HT1080 (cell line): Measurements from ENCODE around the gene OTUB1. TPM values are rescaled to one million over a fixed set of nuclear protein-coding genes. Genes with fewer than 3 reads are reported as not detected.

Source experiments
- DNase-seq: peaks from one replicate; pipeline ENCODE4 v3.0.0-alpha.2; 2015; ENCODE audit warnings: low read depth
- total RNA-seq: library from RNA; depleted of rRNA; stranded (reverse); fragments of >200 nt; shearing (Covaris generic); gene quantifications from 2 replicates; pipeline ENCODE4 v1.2.3, GENCODE V29; 2014

The OTUB1 gene
- total RNA-seq, 1 experiment from 2014 or later, result 87.9 TPM

DNA sequence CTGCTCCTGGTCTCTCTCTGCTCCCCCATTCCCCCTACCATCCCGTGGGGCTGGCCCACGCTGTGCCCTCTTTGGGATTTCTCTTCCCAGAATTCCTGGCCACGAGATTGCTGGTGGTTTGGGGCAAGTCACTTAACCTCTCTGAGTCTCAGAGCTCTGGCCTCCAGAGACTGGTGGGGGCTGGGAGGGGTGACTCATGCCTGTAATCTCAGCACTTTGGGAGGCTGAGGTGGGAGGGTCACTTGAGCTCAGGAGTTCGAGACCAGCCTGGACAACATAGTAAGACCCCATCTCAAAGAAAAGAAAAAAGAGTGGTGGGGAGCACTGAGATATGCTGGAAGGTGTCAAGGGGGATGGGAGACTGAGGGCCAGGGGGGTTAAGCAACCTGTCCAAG, 18.3 kb downstream of the OTUB1 start:
- DNase-seq, result peak; percentile 42

DNA sequence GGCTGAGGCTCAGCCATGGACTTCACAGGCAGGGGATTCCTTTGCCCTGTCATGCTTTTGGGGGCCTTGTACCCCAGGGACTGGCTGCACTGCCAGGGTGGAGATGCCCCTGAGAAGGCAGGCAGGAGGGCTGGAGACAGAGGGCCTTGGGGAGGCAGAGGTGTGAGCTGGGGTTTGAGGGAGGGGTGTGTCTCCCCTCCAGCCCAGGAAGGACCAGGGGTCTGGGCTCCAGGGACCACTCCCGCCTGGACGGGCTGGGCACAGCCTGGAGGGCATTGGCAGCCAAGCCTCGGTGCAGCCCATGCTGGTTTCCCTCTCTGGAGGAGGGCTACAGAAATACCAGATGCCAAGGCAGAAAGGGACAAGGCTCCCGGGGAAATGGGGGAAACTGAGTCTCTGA, 19.5 kb downstream of the OTUB1 start:
- no peak for DNase-seq

DNA sequence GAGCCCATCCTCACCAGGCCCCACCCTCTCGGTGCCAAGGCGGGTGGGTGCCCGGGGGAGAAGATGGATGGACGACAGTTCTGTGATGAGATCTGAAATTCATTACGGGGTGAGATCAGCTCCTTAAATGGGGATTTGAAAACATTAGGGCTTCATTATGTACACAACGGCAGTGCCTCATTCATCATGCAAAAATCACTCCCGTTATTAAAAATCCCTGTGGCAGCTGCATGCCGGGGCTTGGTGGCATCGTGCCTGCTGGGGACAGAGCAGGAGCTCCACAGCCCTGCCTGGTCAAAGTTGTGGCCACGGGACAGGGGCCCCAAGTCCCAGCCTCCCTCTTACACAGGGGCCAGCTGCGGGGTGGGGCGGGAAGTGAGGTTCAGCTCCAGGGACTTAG, 20.2 kb downstream of the OTUB1 start:
- no peak for DNase-seq

DNA sequence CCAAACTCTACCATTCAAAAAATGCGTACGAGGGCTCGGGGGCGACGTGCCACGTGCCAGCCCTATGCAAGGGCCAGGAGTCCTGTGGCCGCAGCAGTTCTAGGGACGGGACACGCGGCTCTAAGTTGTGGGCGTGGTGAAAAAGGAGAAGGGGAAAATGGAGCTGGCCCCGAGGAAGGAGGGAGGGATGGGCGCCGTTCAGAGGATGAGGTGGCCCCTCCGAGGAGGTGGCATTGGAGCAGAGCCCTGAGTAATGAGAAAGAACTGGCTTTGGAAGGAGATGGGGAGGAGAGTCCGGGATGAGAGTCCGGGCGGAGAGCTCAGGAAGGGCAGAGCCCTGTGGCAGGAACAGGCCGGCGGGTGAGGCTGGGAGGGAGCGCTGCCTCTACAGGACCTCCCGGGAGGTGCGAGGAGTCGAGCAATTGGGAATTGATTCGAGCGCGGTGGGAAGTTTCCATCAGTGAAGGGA, 21.0 kb downstream of the OTUB1 start:
- no peak for DNase-seq

DNA sequence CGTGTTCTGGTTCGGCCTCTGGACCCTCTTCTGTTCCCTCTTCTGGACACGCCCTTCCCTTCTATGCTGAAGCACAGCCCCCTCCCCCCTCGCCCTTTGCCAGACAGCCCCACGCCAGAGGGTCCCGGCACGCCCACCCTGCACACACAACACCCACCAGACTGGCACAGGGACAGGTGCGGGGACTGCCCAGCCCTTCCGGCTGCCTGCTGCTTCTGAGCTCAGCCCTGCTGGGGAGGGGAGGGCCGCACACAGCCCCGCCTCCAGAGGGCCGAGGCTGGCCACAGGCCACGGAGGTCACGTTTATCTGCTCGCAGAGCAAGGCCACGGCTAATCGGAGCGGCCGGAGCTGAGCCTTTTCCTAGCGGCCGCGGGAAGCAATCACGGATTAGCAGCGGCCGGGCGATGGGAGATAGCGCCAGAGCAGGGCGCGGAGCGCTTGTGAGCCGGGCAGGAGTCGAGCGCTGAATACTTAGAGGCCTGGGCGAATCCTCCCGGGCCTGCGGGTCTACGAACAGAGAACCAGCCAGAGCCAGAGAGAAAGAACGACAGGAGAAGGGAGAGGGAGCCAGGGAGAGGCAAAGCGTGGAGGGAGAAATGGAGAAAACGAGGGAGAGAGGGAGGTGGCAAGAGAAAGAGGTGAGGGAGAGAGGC, 21.5 kb downstream of the OTUB1 start:
- DNase-seq, result no peak

DNA sequence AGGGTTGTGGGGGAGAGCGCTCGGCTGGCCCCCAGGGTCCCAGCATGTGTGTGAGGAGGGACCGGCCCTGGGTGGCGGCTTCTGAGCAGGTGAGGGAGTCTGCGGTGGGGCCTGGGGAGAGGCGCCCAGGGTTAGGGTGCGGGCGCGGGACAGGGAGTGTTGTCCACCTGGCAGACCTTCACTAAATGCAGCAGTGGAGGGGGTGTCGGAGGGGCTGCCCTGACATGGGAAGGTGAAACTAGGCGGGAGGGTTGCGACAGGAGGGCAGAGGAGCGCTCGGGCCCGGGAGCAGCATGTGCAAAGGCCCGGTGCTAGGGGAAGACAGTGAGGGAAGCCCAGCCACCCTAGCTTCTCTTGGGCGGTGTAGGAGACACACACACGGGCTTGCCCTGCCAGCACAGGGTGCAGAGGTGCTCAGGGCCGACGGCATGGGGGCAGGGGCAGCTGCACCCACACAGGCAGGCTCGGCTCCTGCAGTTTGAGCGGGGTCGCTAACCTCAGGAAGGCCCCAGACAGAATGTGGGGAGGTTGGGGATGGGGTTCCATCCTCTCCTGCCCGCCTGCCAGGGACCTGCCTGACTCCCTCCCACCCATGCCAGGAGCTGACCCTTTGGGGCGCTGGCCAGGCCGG, 22.2 kb downstream of the OTUB1 start:
- no peak for DNase-seq

DNA sequence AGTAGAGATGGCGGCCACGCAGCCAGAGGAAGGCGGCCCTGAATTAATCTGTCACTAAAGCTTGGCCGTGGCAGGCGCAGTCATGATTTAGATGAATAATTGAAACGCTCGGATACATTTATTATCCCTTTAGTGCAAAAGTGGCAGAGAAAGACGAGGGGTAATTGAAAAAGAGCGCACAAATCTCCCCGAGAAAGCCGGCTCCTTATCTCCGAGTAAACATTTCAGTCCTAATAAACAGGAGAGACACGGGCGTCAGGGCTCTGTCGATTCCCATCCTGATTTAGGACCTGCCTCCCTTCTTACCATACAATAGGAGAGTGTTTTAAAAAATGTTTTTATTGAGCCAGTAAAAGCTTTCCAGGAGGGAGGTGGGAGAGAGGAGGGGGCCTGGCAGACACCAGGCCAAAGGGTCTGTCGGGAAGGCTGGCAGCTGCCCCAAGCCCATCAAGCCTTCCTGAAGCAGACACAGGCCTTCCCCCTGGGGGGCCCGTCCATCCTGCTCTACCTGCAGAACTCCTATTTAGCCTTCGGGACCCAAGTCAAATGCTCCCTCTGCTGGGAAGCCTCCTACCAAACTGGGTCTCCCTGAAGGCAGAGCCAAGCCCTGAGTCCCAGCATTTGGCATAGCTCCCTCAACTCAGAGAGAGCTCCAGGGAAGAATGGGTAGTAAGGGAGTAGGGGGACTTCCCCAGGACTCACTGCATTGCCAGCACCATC, 22.8 kb downstream of the OTUB1 start:
- no peak for DNase-seq

DNA sequence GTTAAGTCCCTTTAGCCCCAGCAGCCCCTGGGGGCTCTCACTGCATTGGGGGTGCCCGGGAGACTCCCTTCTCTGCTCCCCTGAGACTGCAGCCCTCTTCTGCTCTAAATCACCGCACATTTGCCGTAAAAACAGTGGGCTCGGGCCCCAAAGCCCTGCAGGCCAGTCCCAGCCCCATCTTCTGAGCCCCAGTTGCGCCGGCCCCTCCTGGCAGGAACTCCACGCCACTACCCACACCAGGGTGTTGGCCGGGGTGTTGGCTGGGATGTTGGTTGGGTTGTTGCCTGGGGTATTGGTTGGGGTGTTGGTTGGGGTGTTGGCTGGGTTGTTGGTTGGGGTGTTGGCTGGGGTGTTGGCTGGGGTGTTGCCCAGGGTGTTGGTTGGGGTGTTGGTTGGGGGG, 23.5 kb downstream of the OTUB1 start:
- no peak for DNase-seq

DNA sequence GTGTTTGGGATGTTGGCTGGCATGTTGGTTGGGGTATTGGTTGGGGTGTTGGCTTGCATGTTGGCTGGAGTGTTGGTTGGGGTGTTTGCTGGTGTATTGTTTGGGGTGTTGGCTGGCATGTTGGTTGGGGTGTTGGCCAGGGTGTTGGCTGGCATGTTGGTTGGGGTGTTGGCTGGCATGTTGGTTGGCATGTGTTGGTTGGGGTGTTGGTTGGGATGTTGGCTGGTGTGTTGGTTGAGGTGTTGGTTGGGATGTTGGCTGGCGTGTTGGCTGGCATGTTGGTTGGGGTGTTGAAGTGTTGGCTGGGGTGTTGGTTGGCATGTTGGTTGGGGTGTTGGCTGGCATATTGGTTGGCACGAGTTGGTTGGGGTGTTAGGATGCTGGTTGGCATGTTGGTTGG, 24.5 kb downstream of the OTUB1 start:
- no peak for DNase-seq

DNA sequence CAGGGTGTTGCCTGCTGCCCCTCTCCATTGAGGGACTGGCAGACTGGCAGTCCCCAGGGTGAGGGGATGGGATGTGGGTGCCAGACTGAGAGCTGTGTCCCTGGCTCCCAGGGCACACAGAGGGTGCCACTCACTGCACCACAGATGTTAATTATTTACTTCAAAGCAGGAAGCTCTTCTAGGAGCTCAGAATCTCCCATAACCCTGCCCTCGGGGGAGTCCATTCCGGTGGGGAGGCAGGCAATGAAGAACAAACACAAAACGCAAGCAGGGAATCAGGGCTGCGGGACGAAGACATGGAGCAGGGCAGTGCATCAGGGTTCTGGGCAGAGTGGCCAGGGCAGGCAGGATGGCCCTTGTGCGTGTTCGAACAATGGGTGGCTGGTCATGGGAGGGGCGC, 25.1 kb downstream of the OTUB1 start:
- no peak for DNase-seq

DNA sequence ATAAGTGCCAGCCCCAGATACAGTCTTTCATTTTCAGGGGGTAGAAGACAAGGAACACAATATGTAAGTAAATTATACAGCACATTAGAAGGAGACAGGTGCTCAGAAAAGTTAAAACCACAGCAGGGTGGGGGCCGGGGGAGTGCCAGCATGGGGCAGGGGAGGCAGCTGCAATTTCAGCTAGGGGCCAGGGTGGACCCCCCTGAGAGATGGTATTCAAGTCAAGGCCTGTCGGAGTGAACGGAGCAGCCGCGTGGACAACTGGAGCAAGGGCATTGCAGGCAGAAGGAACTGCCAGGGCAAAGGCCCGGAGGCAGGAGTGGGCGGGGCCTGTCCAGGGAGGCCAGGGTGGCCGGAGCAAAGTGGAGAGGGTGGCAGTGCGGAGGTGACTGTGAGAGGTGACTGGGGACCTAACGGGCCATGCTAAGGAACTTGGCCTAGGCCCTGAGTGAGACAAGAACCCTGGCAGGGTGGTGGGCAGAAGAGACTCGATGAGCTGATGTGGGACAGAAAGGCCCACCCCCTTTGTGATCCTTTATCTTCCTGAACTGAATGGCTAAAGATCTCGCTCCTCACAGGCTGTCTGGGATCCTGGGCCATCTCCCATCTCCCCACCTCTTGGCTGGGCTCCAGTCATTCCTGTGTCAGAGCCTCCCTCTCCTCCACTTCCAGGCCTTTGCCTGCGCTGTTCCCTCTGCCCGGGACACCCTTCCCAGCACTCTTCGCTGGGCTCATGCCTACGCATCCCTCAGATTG, 27.1 kb downstream of the OTUB1 start:
- DNase-seq, result no peak

DNA sequence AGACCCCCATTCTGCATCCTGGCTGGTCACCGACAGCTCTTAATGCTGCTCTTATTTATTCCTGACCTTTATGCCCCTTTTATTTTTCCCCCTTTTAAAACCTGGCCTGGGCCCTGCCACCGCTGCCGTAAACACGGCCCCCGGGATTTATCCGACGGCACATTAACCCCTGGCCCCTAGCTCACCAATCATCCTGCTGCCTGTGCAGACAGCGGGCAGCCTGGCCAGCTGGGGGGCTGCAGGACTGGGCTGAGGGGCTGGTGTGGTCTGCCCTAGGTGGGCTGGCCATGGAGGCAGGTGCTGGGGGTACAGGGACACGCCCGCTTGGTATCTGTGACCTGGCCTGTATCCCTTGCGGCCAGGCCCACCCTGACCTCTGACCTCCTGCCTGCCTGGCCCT, 28.1 kb downstream of the OTUB1 start:
- DNase-seq, result no peak

DNA sequence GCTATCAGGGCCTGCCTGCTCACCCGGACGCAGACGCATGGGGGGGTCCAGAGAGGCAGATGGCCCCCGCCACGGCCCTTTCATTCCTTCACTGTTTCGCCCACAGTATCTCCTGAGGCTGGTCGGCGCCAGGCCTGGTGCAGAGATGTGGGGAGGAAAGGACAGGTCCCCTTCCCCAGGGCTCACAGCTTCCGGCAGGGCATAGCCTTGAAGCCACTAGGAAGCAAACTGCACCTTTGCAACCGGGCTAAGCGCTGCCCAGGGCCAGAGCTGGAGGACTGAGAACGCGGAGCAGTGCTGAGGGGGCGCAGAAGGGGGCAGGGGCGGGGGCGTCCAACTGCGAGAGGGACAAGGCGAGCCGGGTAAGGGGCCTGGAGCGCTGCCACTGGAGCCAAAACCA, 29.3 kb downstream of the OTUB1 start:
- no peak for DNase-seq

DNA sequence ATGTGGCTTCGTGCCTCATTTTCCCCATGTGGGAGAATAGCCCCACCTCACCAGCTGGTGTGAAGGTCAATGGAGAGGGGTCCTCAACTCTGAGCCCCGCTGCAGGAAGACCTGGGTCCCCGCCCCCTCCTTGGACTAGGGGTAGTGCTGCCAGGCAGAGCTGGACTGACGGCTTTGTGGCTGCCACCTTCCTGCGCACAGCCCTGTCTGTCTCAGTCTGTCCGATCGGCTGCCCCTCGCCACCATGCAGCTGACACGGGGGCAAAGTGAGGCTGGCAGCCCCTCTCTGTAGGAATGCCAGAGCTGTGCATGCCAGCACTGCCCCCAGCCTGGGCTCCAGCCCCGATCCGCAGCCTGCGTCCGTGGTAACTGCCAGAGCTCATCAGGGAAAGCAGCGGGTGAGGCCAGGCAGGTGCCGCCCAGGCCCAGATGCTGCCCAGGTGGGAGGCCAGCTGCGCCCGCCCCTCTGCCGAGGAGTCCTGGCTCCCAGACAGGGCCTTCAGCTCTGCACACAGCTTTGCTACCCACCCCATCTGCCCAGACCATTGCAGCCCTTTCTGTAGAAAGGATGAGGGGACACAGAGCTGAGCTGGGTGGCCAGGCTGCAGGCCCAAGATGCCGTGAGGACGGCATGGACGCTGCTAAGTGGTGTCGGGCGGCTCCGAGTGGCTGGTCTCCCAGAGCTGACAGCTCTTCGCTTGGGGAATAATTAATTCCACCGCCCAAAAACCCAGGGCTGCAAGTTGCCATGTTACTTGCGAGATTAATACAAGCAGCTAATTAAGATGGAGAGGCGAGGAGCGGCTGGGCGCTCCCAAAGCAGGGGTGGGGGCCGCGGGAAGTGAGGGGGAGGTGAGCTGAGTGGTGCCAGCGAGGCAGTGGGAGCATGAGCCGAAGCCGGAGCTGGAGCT, 30.0 kb downstream of the OTUB1 start:
- no peak for DNase-seq

DNA sequence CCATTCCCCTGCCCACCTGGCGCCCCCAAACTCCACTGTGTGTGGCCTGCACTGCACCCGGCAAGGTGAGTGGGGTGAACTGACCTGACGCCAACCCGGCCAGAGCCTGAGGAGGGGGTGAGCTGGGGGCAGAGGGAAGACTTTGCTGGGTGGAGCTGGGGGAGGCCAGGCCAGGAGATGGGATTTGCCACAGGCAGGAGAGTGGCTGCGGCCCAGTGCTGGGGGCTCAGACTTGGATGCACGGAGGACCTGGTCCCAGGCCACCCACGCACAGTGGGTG, 31.6 kb downstream of the OTUB1 start:
- DNase-seq, result no peak

DNA sequence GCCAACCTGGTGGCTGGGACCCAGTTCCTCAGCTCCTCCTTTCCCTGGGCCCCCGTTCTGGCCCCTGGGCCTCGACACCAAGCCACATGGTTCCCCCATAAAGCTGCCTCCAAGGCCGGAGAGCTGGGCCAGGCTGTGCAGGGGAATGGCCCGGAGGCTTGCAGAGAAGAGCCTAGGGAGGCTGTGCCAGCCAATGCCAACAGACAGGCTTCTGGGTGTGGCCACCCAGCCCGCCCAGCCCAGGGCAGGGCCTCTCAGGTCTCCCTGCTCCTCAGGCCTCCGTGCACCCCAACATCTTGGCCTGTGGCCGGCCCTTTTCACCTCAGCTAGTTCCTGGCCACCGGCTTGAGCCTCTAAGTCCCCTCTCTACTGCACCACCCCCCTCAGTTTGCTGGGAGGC, 32.1 kb downstream of the OTUB1 start:
- DNase-seq, result no peak

DNA sequence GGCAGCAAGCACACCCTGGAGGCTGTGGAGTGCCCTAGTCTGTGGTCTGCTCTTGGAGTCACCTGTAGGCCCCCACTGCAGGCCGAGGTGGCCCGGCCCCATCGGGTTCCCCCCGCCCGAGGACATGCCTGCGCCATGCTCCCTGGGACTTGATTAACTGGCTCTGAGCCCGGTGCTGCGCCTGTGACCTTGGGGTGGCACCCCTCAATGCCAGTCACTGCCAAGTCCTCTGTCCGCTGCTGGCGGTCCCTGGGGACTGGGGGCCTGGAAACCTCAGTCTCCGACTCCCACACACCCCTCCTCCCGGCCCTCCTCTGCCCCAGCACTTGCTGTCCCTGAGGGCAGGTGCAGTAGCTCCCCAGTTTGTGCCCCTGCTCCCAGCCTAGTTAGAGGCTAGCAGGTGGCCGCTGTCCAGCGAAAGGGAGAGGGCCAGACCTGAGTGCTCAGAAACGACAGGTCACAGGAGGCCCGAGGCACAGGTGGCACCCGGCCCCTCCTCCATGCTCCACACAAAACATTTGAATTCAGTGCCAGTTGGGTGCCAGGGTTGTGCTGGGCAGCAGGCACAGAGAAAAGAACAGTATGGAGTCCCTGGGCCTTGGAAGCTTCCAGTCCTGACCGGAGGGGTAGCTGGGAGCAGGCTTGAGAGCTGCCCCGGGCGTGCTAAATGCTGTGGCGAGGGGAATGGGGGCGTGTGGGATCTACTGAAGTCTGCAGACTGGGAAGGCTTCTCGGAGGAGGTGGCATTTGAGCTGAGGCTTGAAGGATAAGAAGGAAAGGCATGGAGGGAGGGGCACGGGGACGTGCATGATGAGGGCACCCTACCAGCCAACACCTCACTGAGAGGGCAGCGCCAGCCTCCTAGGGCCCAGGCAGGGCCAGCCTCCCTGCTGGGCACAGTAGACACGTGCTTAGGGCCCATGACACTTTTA, 33.1 kb downstream of the OTUB1 start:
- DNase-seq, result no peak

DNA sequence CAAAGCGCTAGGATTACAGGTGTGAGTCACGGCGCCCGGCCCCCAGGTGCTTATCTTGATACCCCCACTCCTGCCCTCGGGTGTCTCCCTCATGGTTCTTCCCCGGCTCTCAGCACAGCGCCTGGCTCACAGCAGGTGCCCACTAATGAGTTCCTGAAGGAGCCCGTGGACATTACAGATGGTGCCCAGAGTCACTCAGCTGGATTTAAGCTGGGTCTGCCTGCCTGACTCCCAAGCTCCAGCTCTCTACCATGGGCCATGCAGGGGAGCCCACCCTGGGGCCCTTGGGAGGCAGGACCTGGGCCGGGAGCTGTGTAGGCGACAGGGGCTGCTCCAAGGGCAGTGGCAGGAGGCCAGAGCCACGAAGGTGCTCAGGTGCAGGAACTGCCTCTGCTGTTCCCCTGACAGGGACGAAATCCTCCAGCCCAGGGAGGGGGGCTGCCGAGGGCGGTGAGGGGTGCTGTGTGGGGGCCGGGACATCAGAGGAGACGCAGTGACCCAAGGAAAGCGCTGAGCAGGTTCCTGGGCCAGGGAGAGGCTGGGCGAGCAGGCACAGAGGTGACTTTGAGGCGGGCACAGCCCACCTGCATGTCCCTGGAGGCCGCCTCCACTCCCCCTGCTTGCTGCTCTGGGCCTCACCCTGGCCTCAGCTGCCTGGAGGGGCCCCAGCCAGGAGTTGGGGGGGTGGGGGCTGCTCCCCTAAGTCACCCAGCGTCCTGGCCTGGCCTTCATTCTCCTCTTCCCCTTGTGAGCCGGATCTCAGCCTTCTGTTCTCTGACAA, 34.9 kb downstream of the OTUB1 start:
- DNase-seq, result no peak

DNA sequence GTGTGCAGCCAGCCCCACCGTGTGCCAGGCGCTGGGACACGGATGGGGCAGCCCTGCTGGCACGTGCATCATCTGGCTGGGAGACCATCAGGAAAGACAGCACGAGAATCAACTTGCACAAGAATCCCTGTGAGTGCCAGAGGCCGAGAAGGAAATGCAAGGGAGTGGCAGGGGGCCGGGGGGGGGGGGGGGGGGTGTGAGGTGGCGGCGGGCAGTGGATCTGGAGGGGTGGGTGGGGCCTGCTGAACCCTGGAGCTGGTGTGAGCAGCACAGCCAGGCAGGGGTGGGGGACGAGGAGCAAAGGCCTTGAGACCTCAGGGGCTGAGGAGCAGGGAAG, 35.5 kb downstream of the OTUB1 start:
- DNase-seq, result no peak
